Kidney (tissue), 14 donors: ENCODE measurements around the gene MACROD2. TPM values are rescaled to one million over a fixed set of nuclear protein-coding genes. Genes with fewer than 3 reads are reported as not detected.

Experiments
- DNase-seq, 5 donors: peaks; one replicate each; pipeline ENCODE4 v3.0.0-alpha.2; 2013 to 2020
- FAIRE-seq: peaks from 2 replicates; lab custom pipeline; 2012; peaks lifted over from hg19 to GRCh38; lab: Jason Lieb, UNC
- H3K27ac ChIP-seq, 2 donors: one replicate each; pipeline ENCODE4 v1.7.0; 2013; ENCODE audit warnings: low read depth in 2 of 2, low read length in 2 of 2, inconsistent platforms in 1 of 2
- H3K27me3 ChIP-seq: one replicate; pipeline ENCODE4 v1.7.1; 2013; ENCODE audit warnings: low read length, inconsistent platforms; ENCODE audit not compliant: control insufficient read depth, insufficient read depth
- H3K36me3 ChIP-seq, 3 donors: one replicate each; pipeline versions ENCODE4 v1.7.0 to v1.7.1; 2013; ENCODE audit warnings: low read length in 3 of 3, control low read depth in 1 of 3, inconsistent platforms in 1 of 3; ENCODE audit not compliant: insufficient read depth in 3 of 3, control insufficient read depth in 2 of 3
- H3K4me1 ChIP-seq, 3 donors: one replicate each; pipeline versions ENCODE4 v1.7.0 to v1.7.1; 2013; ENCODE audit warnings: low read length in 3 of 3, inconsistent platforms in 1 of 3, low read depth in 1 of 3; ENCODE audit not compliant: control insufficient read depth in 2 of 3, insufficient read depth in 2 of 3
- H3K4me3 ChIP-seq, 3 donors: one replicate each; pipeline versions ENCODE4 v1.7.0 to v1.8.1; 2013; ENCODE audit warnings: low read length in 3 of 3, control low read depth in 1 of 3, inconsistent platforms in 1 of 3
- H3K9ac ChIP-seq, 3 donors: one replicate each; pipeline versions ENCODE4 v1.7.0 to v1.7.1; 2013; ENCODE audit warnings: low read length in 3 of 3, control low read depth in 1 of 3, inconsistent platforms in 1 of 3
- H3K9me3 ChIP-seq, 3 donors: one replicate each; pipeline versions ENCODE4 v1.7.0 to v1.7.1; 2013; ENCODE audit warnings: low read length in 3 of 3, control low read depth in 1 of 3, inconsistent platforms in 1 of 3; ENCODE audit not compliant: control insufficient read depth in 2 of 3, insufficient read depth in 1 of 3
- intact Hi-C: fragments of 100-400 bp; cut with DNase I; formaldehyde crosslinking; loops from one replicate; pipeline ENCODE4 v1.11.1; 2022
- polyA plus RNA-seq: library from polyadenylated mRNA; stranded (reverse); fragments of 350-450 nt; fragmentation: Illumina TruSeq; extraction: RNeasy Lipid Tissue Mini Kit (QIAGEN cat#74804); gene quantifications from one replicate; pipeline ENCODE4 v1.2.3, GENCODE V29; 2014; ENCODE audit warnings: low read depth, low replicate concordance; ENCODE audit not compliant: insufficient read depth
- total RNA-seq: library from RNA; stranded (reverse); fragmentation: NEBNext Ultra II Directional; extraction: Animal tissue kit (Norgen Biotek cat#: 25700); gene quantifications from one replicate; pipeline ENCODE4 v1.2.1, GENCODE V29; 2021
- TF ChIP-seq, protein P1 (sequence below): IDR thresholded peaks from 3 replicates; pipeline ENCODE4 v1.5.1; 2012; ENCODE audit warnings: mild to moderate bottlenecking, moderate library complexity, borderline replicate concordance; ENCODE audit not compliant: insufficient read depth; ENCODE audit errors: extremely low read depth
- donor health status: control.
- donor health status: control.
- donor health status: control.
- donor health status: control.
- donor health status: control.
- donor health status: DM: yes; HTN: yes; CAD: no.
- donor health status: Normal renal cell carcinoma (clear cell type).

Gene MACROD2
- total and polyA plus RNA-seq, 2 donors from 2014 or later, result 3.0 to 10.0 TPM

DNA sequence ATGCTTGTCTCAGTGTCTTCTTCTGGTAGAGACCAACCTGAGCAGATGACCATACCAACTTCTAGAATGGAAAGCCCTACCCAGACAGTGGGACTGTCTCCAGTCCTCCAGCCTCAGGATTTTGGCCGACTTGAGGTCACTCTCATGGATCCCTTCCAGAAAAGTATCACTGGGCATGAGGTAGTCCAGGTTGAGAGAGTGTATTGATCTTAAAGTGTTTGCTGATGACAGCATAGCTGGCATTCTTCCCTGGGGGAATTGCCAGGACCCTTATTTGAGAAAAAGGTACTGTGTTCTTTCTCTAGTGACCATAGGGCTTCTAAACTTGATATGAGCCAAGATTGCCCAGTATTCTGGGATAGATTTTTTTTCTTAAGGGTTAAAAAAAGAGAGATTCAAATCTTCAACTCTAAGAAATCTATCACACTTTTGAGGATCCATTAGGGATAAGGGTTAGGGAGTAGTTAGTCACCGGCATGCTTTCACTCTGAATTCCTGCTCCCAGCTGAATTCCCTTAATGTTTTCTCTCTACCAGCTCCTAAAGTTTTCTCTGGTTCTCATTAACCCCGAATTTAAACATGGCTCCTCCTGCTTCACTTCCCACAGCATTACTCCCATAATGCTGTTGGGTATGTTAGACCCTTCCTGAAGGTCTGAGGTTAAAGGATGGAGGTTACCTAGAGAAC lies 415.7 kb downstream of the MACROD2 start:
- FAIRE-seq (no peak), DNase-seq (no peak)
- Histone ChIP-seq H3K36me3 (no peaks in the 10 kb centered on the region), H3K4me3 (no peak overlapping the region), H3K4me1 (peaks cover 0 to 2% (median 0%) of the 10 kb centered on the region in 3 donors), H3K9ac (no peak overlapping the region), H3K27me3 (no peaks in the 10 kb centered on the region), H3K27ac (no peak overlapping the region), H3K9me3 (no peaks in the 10 kb centered on the region)
- TF ChIP-seq, protein P1, sequence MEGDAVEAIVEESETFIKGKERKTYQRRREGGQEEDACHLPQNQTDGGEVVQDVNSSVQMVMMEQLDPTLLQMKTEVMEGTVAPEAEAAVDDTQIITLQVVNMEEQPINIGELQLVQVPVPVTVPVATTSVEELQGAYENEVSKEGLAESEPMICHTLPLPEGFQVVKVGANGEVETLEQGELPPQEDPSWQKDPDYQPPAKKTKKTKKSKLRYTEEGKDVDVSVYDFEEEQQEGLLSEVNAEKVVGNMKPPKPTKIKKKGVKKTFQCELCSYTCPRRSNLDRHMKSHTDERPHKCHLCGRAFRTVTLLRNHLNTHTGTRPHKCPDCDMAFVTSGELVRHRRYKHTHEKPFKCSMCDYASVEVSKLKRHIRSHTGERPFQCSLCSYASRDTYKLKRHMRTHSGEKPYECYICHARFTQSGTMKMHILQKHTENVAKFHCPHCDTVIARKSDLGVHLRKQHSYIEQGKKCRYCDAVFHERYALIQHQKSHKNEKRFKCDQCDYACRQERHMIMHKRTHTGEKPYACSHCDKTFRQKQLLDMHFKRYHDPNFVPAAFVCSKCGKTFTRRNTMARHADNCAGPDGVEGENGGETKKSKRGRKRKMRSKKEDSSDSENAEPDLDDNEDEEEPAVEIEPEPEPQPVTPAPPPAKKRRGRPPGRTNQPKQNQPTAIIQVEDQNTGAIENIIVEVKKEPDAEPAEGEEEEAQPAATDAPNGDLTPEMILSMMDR, result no peak
- intact Hi-C loops, result no loop called here

DNA sequence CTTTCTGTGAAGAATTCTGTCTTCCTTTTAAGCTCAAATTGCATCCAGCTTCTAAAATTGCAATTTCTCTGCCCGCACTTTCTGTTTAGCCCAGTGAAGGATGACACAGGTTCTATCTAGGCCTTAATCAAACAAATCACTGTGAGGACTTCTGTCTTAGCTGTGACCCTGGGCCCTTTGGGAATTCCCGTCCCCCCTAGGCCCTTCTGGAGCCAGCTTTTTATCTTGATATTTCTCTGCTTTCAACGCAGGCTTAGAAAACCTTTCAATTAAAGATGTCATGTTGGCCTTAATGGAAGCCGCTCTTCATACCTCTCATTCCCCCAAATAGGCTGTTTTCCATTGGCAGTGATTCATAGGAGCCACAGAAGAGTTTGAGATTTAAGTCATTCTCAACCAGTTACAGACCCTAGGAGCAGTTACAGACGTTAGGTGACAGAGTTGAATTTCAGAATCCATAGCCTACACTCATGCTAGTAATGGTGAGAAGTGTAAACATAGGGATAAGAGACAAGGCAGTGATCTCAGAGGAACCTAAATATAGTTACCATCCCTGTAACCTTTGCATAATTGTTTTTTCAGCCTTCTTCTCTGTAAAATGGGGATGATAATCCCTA lies 416.9 kb downstream of the MACROD2 start:
- DNase-seq, result no peak
- TF ChIP-seq, protein P1, result no peak

GRCh38 chr20:14413835-14414234 lies 418.5 kb downstream of the MACROD2 start:
- Histone ChIP-seq H3K9ac (no peak overlapping the region), H3K4me1 (peaks cover 0 to 2% (median 0%) of the 10 kb centered on the region in 3 donors), H3K36me3 (no peaks in the 10 kb centered on the region), H3K9me3 (no peaks in the 10 kb centered on the region), H3K27ac (no peak overlapping the region), H3K27me3 (no peaks in the 10 kb centered on the region), H3K4me3 (no peak overlapping the region)
- TF ChIP-seq, protein P1, result no peak
- no peak for FAIRE-seq
- no peak for DNase-seq
- intact Hi-C loops, result no loop called here

More for the DNA sequence above, 416.9 kb downstream of the MACROD2 start:
- H3K27me3 ChIP-seq, result no peaks in the 10 kb centered on the region
- no peaks in the 10 kb centered on the region for H3K9me3 ChIP-seq
- no peaks in the 10 kb centered on the region for H3K36me3 ChIP-seq
- FAIRE-seq, result no peak
- no peak overlapping the region for H3K4me3 ChIP-seq
- peaks cover 0 to 2% (median 0%) of the 10 kb centered on the region in 3 donors for H3K4me1 ChIP-seq
- H3K27ac ChIP-seq, result no peak overlapping the region
- no peak overlapping the region for H3K9ac ChIP-seq
- intact Hi-C loops, result no loop called here
